GM12865 (cell line): ENCODE data around the gene BTBD9.

Experiments used
- DNase-seq: peaks from one replicate; pipeline ENCODE4 v3.0.0; 2010; ENCODE audit warnings: low read depth
- H3K4me3 ChIP-seq: 2 replicates; pipeline ENCODE4 v1.5.1; 2011; ENCODE audit warnings: mild to moderate bottlenecking, low read depth, low read length, control low read depth
- TF ChIP-seq, protein P1 (sequence below): IDR thresholded peaks from 2 replicates; pipeline ENCODE4 v1.5.1; 2011; ENCODE audit warnings: low read length, control low read depth, low read depth, inconsistent platforms; ENCODE audit not compliant: insufficient read depth; ENCODE audit errors: missing control alignments

Gene BTBD9

DNA sequence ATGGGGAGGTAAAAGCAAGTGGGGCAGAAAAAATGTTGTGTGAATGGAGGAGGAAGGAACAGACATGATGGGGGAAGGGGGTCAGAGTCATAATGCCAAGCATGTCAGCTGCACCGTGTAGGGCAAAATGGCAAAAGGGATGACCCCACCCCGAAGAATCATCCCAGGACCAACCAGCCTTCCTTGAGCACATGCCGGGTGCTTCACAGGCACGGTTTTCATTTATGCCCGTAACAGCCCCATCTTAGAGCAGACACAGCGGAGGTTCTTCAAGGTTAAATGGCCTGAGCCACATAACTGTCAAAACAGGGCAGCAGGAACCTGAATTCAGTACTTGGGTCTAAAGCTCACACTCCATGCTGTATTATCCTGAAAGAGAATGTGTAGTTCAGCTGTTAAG is 498.0 kb downstream of the BTBD9 start:
- no peak overlapping the region for H3K4me3 ChIP-seq
- DNase-seq, result no peak
- TF ChIP-seq, protein P1, sequence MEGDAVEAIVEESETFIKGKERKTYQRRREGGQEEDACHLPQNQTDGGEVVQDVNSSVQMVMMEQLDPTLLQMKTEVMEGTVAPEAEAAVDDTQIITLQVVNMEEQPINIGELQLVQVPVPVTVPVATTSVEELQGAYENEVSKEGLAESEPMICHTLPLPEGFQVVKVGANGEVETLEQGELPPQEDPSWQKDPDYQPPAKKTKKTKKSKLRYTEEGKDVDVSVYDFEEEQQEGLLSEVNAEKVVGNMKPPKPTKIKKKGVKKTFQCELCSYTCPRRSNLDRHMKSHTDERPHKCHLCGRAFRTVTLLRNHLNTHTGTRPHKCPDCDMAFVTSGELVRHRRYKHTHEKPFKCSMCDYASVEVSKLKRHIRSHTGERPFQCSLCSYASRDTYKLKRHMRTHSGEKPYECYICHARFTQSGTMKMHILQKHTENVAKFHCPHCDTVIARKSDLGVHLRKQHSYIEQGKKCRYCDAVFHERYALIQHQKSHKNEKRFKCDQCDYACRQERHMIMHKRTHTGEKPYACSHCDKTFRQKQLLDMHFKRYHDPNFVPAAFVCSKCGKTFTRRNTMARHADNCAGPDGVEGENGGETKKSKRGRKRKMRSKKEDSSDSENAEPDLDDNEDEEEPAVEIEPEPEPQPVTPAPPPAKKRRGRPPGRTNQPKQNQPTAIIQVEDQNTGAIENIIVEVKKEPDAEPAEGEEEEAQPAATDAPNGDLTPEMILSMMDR, result no peak

DNA sequence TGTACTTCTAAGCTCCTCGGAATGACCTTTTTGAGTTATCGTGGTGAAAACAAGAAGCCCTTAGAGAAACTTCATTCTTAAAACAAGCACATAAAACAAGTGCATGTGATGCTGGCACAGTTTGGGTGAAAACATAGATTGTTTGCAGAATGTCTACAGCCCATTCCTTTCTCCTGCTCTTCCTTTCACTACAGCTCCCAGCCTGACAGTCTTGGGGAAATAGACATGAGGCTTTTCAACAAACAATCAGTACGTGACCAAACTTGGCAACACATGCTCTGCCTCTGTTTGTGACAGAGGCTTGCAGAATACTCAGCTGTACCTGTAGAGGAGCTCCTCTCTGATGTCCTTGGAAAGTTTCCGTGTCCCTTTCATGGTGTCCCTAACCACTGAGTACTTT is 498.6 kb downstream of the BTBD9 start:
- no peak for DNase-seq
- TF ChIP-seq, protein P1, result no peak
- H3K4me3 ChIP-seq, result no peak overlapping the region

DNA sequence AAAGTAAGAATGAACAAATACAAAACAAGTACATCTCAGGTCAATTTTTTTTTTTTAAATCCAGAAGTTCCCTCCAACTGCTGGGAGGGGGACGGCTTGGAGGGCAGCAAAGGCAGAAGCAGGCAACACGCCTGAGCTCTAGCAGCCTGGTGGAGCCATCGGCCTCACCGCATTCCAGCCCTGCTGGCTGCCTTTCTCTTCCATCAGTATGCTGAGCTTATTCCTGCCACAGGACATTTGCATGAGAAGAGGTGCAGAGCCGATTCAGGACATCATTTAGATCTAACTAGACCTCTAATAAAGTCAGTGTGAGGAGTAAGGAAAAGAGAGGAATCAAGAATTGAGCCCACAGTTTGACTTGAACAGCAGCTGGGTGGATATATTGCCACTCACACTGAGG is 501.4 kb downstream of the BTBD9 start:
- TF ChIP-seq, protein P1, result no peak
- no peak for DNase-seq
- H3K4me3 ChIP-seq, result no peak overlapping the region

GRCh38 chr6:38137608-38138265 is 502.0 kb downstream of the BTBD9 start:
- TF ChIP-seq, protein P1, result no peak
- no peak overlapping the region for H3K4me3 ChIP-seq
- DNase-seq, result no peak

DNA sequence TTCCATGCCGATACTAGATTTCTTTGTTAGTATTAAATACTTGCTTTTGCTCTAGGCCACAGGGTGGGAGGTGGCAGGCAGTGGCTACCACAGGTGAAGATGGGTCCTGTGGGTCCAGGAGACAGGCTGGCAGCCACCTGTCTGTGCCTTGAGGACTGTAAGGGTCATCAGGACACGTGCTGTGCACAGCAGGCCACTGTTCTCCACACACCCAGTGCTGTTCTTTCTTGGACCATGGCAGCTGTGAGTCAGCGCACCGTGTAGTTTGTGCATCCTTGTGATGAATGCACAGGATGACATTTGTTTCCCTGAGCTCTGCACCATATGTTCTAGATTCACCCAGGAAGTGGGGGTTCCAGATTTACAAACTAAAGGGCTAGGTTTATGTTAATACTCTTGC is 503.2 kb downstream of the BTBD9 start:
- TF ChIP-seq, protein P1, result no peak
- H3K4me3 ChIP-seq, result no peak overlapping the region
- DNase-seq, result no peak

DNA sequence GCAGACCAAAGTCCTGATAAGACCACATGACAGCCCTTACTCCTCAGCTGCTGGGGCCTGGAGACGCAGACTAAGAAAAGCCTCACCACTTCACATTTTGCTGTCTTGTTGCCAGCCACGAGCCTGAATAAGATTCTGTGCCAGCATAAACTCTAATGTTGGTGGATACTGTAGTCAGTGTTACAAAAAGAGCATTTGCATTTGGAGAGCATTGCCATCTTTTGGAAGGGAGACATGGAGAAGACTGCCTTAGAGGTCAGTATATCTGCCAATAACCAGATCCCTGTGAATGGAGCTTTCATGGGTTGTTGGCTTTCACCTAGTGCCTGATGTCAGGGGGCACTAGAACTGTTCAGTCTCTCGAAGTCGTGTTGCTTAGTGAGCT is 505.0 kb downstream of the BTBD9 start:
- DNase-seq, result no peak
- H3K4me3 ChIP-seq, result no peak overlapping the region
- TF ChIP-seq, protein P1, result no peak
